Brain microvascular endothelial cell (primary cell): ENCODE results near the gene SH3BGR.

Experiments
- DNase-seq: peaks from one replicate; pipeline ENCODE4 v3.0.0-alpha.2; 2020
- H3K27ac ChIP-seq: fragments of 250-450 bp; sonication (Bioruptor Pico); 2 replicates; pipeline ENCODE4 v1.5.1; 2020; ENCODE audit warnings: mild to moderate bottlenecking, moderate library complexity
- H3K27me3 ChIP-seq: fragments of 250-450 bp; sonication (Bioruptor Pico); replicated peaks from 2 replicates; pipeline ENCODE4 v1.5.1; 2020; ENCODE audit warnings: mild to moderate bottlenecking
- H3K36me3 ChIP-seq: fragments of 250-450 bp; sonication (Bioruptor Pico); replicated peaks from 2 replicates; pipeline ENCODE4 v1.5.1; 2020; ENCODE audit warnings: mild to moderate bottlenecking
- H3K4me3 ChIP-seq: 2 replicates; pipeline ENCODE4 v1.5.1; 2011; ENCODE audit warnings: low read depth, mild to moderate bottlenecking, control low read depth, low read length, moderate library complexity
- in situ Hi-C: cut with HindIII; loops from 2 replicates; pipeline ENCODE4 v1.10.0; 2017; ENCODE audit warnings: low sequenced_read_pairs, low pct_ligation_motif_present
- TF ChIP-seq, protein P1 (sequence below): IDR thresholded peaks from 2 replicates; pipeline ENCODE4 v1.5.1; 2011; ENCODE audit warnings: low read depth, mild to moderate bottlenecking, moderate library complexity, low read length, control low read depth, inconsistent platforms; ENCODE audit errors: missing control alignments

Gene SH3BGR

DNA sequence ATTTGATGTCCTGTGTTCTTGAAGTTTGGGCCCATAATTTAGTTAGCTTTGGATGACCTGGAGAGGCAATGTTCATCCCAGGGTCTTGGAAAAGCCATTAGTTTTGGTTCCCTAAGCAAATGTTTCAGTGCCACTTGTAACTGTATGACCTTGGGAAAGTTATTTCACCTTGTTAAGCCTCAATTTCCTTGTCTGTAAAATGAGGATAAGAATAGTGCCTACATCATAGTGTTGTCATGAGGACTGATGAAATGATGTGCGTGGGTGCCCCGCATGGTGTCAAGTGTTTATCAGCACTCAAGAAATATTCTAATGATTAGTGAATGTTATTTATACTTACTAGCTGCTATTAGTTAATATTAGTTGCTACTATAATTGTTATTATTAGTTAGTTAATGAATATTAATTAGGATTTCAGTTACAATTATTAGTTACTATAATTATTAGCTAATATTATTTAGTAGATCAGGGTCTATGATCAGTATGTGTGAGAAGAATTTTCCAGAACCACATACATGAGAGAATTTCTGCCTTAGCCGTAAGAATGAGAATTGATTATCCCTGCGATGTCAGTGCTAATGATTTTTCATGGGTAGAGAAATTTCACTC, 1.9 kb downstream of the SH3BGR start:
- Histone ChIP-seq H3K4me3 (no peak overlapping the region), H3K27me3 (no peaks in the 10 kb centered on the region), H3K27ac (no peak overlapping the region), H3K36me3 (no peaks in the 10 kb centered on the region)
- DNase-seq = no peak
- TF ChIP-seq, protein P1, sequence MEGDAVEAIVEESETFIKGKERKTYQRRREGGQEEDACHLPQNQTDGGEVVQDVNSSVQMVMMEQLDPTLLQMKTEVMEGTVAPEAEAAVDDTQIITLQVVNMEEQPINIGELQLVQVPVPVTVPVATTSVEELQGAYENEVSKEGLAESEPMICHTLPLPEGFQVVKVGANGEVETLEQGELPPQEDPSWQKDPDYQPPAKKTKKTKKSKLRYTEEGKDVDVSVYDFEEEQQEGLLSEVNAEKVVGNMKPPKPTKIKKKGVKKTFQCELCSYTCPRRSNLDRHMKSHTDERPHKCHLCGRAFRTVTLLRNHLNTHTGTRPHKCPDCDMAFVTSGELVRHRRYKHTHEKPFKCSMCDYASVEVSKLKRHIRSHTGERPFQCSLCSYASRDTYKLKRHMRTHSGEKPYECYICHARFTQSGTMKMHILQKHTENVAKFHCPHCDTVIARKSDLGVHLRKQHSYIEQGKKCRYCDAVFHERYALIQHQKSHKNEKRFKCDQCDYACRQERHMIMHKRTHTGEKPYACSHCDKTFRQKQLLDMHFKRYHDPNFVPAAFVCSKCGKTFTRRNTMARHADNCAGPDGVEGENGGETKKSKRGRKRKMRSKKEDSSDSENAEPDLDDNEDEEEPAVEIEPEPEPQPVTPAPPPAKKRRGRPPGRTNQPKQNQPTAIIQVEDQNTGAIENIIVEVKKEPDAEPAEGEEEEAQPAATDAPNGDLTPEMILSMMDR = no peak
- in situ Hi-C loops = no loop called here

DNA sequence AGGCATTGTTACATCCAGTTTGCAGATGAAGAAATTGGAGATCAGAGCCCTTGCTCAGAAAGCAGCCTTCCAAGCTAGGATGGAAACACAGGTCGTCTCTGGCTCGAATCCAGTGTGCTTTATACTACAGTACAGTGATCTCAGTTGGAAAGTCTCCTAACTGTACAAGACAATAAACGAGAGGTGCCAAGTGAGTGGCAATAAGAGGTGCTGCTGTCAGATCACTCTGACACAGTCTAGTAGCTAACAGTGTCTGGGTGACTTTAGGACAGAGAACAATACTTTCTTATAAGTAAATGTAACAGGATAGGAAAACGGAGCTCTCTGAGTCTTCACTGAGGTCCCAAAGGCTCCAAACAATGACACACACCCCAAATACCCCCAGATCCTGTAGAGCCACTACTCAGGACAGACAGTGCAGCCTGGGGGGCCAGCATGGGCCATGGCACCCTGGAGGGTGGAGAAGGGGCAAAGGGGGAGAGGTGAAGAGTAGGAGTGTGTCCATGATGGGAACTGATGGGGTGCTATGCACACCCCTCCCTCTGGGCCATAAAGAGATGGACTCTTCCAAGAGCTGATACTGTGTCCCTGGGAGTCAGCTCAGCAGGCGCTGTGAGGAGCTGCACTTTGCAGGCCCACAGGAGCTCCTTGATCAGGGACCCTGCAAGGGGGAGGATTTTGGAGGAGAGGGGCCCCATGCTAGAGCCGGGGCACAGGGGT, 3.3 kb downstream of the SH3BGR start:
- Histone ChIP-seq H3K36me3 (no peaks in the 10 kb centered on the region), H3K27ac (no peak overlapping the region), H3K4me3 (no peak overlapping the region), H3K27me3 (no peaks in the 10 kb centered on the region)
- in situ Hi-C loops = no loop called here
- TF ChIP-seq, protein P1 = no peak
- DNase-seq = no peak

DNA sequence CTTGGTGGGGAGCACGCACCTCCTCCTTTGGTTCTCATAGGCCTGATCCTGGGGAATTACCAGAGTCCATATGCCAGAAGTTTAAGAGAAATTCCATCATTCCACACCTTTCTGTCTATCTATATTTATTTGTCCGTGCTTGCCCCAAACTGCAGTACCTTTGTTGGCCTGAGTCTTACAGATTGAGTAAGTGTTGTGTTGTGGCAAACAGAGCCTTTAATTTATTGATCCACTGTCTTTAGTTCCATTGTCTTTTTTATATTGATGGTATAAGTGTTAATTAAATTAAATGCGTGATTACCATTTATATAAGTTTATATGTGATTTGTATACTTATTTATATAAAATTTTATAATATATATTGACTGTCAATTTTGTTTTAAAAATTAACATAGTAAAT, 4.9 kb downstream of the SH3BGR start:
- TF ChIP-seq, protein P1 = peak; percentile 41
- in situ Hi-C loops = no loop called here
- Histone ChIP-seq H3K27ac (no peak overlapping the region), H3K4me3 (no peak overlapping the region), H3K27me3 (no peaks in the 10 kb centered on the region), H3K36me3 (no peaks in the 10 kb centered on the region)
- no peak for DNase-seq

DNA sequence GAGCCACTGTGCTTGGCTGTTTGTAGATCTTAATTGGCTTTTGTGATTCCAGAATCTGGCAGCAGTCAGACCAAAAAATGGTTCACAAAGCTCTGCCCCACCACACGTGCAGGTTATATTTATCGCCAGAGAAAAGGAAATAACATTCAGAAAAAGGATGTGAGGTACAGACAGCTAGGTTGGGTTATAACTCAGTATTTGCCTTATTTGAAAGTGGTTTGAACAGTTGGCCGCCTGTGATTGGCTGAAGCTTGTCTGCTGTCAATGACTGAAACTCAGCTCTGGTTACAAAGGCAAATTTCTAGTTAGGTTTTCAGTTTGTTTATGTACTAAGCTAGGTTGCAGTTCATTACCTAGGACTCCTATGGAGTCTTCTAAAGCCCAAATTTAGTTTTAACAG, 9.6 kb downstream of the SH3BGR start:
- TF ChIP-seq, protein P1 = no peak
- no peak for DNase-seq
- Histone ChIP-seq H3K27ac (no peak overlapping the region), H3K36me3 (no peaks in the 10 kb centered on the region), H3K27me3 (no peaks in the 10 kb centered on the region), H3K4me3 (no peak overlapping the region)
- in situ Hi-C loops = no loop called here

DNA sequence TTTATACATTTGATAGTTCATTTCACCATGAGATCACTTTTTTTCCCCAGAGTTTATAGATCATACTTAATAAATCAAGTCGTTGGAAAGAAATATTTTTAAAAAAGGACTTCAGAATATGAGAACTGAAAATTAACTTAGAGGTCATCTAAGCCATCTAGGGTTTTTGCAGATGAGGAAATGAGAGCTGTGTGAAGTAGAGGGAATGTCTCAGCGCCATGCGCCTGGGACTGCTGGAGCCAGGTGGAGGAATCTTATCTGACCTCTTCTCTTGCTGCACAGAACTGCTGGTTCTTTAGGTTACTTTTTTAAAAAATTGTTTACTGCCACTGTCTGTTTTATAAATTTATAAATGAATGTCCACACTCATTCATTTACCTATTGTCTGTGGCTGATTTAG, 11.5 kb downstream of the SH3BGR start:
- H3K27me3 ChIP-seq = no peaks in the 10 kb centered on the region
- H3K4me3 ChIP-seq = no peak overlapping the region
- no peaks in the 10 kb centered on the region for H3K36me3 ChIP-seq
- no peak for DNase-seq
- in situ Hi-C loops = no loop called here
- H3K27ac ChIP-seq = no peak overlapping the region
- TF ChIP-seq, protein P1 = no peak
